A549 (cell line): ENCODE results near the gene CNTNAP1.

ENCODE experiments used
- CBX2 ChIP-seq: fragments of 200-600 bp; sonication (generic); IDR thresholded peaks from 2 replicates; pipeline ENCODE4 v1.6.1; 2016; ENCODE audit warnings: low read depth, mild to moderate bottlenecking, borderline replicate concordance
- CEBPB ChIP-seq, 2 experiments: fragments of >200 bp in 1 of 2; sonication (Bioruptor Twin) in 1 of 2; formaldehyde crosslinking in 1 of 2; IDR thresholded peaks; 2 replicates each; pipeline ENCODE4 v1.6.1; 2012 to 2016
- CTCF ChIP-seq: fragments of >200 bp; sonication (Bioruptor Twin); formaldehyde crosslinking; IDR thresholded peaks from 3 replicates; pipeline ENCODE4 v1.5.1; 2016
- MAX ChIP-seq: IDR thresholded peaks from 2 replicates; pipeline ENCODE4 v1.6.1; 2012
- MYC ChIP-seq: IDR thresholded peaks from 2 replicates; pipeline ENCODE4 v1.6.1; 2012; ENCODE audit warnings: mild to moderate bottlenecking, inconsistent platforms, low read length, improper control_type of control experiment, borderline replicate concordance
- NR3C1 ChIP-seq: fragments of >200 bp; sonication (Bioruptor Twin); formaldehyde crosslinking; IDR thresholded peaks from 3 replicates; pipeline ENCODE4 v1.6.1; 2017
- POLR2A ChIP-seq: IDR thresholded peaks from 2 replicates; pipeline ENCODE4 v1.6.1; 2012; ENCODE audit warnings: mild to moderate bottlenecking, low read length
- REST ChIP-seq: fragments of 200-600 bp; sonication (generic); IDR thresholded peaks from 2 replicates; pipeline ENCODE4 v1.6.1; 2016; ENCODE audit warnings: antibody characterized with exemption, mild to moderate bottlenecking, moderate library complexity

- no peak for TF ChIP-seq REST
- TF ChIP-seq POLR2A = no peak
- TF ChIP-seq CTCF = no peak
- TF ChIP-seq CEBPB (IDR thresholded peaks at IDR 0.05) = no peak
- no peak for TF ChIP-seq MAX
- TF ChIP-seq MYC = no peak
- no peak for TF ChIP-seq NR3C1
- no peak for TF ChIP-seq CBX2
These were observed 12.2 kb downstream of the CNTNAP1 start for GRCh38 chr17:42694524-42694923.
